GM18861 (cell line): ENCODE measurements around the gene UBE2E2.

Experiments used
- ATAC-seq: cut with Tn5 transposase; IDR thresholded peaks from one replicate; pipeline ENCODE4 v1.9.1; 2021; ENCODE audit not compliant: unreplicated experiment

The UBE2E2 gene

DNA sequence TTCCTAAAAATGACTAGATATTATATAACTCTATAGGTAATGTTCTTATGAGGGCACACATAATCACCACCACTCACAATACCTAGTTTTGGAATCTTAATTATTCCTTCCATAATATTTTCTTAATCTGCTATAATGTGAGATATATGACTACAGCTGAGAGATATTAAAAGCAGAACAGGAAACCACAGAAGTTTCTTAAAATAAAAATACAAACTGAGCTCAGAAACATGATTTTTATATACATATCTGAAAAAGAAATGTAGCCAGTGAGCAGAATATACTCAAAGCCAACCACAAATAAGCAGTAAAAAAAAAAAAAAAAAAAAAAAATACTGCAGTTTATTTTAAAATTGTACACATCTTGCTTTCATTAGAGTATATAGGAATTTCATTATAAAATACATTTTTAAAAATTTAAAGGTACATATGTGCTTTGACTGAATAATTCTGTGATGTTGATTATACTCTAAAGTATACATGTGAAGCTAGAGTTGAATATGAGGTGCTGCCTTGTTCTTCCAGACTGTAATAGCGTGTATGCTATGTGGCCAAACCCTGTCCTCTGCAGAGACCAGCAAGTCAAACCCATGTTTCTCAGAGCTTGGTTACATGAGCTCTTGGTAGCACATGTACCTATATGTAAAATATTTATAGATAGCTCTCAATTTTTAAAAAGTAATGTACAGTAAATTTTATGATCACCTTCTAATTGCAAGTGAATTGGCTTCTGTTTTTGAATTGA lies 175.0 kb downstream of the UBE2E2 start:
- peak; percentile 49 for ATAC-seq

DNA sequence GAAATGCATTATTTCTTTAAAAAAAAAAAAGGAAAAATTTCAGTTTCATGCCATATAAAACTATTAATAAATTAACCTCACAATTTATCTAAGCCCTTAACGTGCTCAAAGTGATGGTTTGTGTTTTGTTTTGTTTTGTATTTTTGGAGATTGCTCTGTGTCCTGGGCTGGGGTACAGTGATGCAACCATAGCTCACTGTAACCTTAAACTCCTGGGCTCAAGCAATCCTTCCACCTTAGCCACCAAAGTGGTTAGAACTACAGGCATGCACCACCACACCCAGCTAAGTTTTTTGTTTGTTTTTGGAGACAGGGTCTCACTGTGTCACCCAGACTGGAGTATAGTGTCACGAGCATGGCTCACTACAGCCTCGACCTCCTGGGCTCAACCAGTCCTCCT lies 180.7 kb downstream of the UBE2E2 start:
- ATAC-seq: no peak

DNA sequence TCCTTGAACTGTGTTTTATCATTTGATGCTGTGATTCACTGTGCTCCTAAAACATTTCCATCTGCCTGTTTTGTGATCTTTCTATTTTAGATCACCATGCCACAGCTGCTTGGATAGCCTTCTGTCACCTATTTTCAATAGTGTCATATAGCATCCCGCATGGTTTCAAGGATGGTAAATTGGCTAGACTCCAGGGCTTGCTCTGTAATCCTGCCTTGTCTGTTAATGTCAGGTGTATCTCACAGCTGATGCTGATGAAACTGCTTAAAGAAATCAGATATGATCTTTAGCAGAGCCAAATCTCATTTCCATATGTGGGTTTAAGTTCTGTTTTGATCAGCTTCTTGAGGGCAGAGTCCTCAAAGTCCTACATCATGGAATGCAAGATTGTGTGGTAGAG lies 182.2 kb downstream of the UBE2E2 start:
- no peak for ATAC-seq

DNA sequence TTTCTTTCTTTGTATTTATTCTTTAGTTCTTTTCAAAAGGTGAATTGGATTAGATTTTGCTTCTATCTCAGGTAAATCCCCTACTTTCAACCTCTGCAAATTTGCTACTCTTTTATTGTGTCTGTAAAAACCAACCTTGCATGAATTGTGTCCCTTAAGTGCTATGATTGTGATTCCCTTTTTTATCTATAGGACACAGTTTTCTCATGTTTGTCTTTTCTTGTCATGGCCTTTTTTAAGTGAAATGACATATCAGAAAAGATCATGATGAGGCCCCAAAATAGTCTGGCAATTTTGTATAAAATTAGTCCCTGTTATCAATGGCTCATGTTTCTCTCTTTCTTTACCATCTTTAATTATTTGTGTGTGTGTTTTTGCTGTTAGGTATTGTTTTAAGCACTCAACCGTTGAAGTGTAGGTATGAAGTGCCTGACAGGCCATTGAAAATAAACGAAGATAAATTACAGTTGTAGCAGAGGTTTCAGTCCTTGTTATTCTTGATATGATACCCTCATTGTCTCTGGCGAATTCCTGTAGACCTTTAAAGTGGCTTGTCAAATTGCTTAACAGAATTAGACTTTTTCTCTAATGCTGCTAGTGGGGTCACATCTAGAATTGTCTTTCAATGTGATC lies 184.3 kb downstream of the UBE2E2 start:
- no peak for ATAC-seq

DNA sequence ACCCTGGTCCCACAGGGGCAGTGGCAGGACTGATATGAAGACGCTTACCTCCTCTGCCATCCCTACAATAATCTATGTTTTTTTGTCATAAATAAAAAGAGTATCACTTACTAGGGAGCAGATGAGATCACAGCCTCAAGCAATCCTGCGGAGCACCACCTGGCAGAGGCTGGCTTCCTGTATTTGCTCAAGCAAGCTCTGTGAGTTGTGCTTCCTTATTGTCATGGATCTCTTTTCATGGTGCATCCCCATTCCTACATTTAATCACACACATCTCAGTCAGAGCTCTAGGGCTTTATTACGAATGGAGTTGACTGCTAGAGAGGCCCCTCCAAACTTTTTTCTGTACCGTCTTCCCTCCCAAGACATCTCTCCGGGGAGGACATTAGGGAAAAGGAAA lies 186.0 kb downstream of the UBE2E2 start:
- no peak for ATAC-seq

DNA sequence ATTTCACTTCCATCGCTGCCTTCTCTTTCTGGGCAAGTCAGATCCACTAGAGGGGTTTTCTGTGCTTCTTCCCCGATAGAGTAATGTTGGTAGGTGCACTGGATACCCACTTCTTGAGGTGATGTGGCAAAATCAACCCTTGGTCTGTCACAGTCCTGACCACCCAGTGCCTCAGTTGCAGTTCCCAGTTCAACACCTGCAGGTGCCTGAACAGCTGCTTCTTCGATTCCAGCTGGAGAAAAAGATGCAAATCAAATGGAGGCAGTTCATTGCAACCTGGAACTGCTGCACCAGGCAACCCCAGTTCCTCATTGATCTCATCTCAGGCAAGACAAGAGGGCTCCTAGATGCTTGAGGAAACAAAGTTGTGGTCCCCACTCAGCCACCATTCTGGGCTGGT lies 186.6 kb downstream of the UBE2E2 start:
- no peak for ATAC-seq

DNA sequence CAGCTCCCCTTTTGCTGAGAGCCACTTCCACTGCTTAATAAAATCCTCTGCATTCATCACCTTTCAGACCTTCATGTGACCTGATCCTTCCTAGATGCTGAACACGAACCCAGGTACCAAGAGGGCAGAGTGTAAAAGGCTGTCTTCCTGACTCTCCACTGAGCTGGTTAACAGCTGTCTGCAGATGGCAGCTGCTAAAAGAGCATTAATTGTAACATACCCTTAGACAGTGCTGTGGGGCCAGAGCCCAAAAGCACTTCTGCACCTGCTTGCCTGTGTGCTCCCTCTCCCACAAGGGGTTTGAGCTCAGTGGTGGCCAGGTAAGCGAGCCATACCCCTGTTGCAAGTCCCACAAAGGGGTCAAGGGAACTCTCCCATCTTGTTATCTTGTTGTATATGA lies 187.3 kb downstream of the UBE2E2 start:
- ATAC-seq: no peak

DNA sequence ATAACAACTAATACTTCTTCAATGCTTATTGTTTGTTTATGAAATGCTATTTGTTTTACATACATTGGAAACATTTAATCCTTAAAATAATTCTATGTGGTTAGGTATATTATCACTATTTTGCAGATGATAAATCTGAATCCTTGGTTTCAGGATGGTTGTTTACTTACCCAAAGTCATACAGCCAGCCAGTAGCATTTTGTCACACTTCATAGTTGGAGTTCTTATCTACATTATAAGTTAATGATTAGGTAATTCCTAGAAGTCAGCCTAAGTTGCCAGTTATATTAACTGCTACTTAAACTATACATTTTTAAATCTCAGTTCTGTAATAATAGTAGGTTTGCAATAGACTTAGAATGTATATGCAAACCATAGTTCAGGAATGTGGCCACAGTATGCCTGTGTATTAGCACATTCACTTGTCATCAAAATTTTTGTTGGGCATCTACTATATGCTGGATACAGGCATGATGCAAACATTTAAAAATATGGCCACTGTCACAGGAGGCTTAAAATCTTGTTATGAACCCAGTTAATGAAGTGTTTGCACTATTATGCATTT lies 187.9 kb downstream of the UBE2E2 start:
- no peak for ATAC-seq

DNA sequence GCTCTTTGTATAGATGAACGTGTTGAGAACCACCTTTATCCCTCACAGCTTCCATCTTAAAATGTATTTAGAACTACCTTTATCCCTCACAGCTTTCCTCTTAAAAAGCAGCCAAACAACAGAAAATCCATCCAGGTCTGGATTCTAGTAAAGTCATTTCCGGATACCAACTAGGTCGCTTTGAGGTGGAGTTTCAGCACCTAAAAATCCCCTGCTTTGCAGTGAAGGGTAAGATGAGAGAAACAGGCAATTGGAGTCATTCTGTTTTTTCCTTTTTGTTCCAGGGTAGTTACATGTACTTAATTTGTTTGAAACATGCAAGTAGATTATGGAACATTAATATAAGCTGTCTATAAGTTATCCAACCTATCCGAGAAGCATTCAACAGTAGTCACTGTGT lies 192.0 kb downstream of the UBE2E2 start:
- no peak for ATAC-seq

DNA sequence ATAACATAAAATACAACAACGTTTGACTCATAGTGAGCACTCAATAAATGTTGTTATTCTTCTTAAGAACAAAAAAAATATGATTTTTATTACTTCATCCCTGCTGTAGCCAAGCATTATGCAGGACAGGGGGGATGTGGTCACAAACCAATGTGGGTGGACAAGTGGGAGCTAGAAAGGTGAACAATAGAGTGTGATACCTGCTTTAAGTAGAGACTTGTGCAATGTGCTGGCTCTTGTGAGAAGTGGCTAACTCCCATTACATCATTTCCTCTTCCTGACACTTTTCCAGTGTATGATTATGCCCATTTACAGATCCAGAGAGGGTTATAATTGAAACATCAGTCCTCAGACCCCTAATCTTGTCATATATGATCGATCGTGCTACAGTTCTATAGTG lies 193.6 kb downstream of the UBE2E2 start:
- ATAC-seq: no peak

DNA sequence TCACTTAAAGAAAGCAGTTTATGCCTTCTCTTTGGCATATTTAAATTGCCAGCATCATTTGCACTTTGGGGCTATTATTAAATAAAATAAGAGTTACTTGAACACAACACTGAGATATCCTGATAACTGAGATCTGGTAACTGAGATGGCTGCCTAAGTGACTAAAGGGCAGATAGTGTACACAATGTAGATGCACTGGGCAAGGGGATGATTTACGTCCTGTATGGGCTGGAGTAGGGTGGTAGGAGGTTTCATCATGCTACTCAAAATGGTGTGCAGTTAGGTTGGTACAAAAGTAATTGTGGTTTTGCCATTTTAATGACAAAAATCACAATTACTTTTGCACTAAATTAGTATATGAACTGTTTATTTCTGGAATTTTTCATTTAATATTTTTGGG lies 196.1 kb downstream of the UBE2E2 start:
- no peak for ATAC-seq

DNA sequence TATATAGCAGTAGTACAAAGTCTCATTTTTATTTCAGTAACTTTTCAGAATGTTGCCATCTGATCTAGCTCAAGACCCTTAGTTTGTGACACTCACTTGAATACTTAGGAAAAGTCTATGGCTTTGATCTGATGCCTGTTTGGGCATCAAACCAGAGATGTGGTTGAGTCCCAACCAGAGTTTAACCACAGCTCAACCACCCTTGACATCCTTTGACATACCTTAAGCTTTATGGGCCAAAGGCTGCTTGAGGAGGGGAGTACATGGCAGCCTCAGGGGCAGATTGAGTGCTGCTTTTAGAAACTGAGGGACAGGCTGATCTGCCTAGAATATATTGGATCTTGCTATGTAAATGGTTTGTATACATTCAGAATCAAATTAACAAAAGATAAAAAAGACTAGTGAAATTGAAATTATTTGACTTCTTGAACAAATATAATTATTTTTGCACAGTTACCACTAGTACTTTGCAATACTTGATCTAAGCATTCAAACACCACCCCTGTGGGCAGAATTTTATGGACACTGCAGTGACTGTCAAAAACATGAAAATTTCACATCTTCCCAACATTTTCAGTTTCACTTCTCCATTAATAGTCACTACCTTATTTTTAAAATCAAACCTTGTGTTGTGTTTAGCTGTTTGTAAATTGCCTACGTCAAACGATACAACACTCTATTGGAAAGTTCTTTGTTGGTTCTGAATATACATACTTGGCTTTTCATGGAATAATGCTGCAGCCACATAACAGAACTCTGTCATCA lies 199.8 kb downstream of the UBE2E2 start:
- ATAC-seq: no peak

DNA sequence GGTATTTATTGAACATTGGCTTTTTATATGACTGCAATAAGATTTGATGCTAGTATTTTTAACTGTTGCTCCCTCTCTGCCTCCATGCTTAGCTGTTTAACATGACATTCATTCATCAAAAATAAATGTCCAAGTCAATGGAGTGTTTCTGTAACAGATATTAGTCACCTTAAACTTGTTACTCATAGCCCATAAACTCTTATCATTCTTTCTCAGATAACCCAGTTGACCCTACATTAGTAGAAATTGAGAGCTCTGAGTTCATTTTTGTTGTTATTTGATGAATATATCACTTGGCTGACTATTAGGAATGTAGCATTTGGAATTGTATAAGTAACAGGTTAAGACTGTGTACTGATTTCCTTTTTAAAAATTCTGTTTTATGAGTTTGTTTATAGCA lies 201.1 kb downstream of the UBE2E2 start:
- ATAC-seq: no peak

DNA sequence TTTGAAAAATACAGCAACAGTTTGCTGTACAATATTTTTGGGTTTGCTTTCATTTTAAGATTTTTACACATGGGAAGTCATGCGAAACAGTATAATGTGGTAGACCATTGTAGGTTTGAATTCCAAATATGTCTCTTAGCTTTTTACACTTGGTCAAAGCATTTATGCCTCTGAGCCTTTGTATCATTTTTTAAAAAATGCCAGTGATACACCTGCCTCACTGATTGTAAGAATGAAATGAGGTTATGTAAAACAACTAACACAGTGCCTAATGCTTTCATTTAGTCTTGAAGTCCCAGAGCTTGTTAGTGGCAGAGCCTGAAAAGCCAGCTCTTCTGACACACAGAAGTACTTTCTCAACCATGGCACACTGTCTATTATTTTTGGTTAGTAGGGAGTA lies 202.0 kb downstream of the UBE2E2 start:
- ATAC-seq: peak; percentile 65

DNA sequence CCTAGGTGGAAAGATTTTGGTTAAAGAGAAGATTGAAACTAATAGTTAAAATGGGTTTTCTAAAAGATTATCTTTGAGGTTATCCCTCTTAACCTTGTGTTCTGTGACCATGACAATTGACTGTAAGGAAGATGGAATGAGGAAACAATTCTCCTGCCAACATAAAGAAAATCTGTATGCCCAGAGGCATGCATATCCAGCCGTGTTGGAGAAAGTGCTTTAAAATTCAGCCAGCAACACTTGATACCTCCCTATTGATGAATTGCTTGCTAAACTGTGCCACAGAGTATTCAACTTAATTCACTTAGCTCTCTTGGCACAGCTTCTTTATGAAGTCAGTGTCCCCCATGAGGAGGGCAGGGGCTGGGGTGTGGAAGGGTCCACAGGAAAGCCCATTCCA lies 203.5 kb downstream of the UBE2E2 start:
- no peak for ATAC-seq

DNA sequence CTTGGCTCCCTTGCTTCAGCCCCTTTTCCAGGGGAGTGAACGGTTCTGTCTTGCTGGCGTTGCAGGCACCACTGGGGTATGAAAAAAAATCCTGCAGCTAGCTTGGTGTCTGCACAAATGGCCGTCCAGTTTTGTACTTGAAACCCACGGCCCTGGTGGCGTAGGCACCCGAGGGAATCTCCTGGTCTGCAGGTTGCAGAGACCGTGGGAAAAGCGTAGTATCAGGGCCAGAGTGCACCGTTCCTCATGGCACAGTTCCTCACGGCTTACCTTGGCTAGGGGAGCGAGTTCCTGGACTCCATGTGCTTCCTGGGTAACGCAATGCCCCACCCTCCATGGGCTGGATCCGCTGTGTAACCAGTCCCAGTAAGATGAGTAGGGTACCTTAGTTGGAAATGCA lies 214.9 kb downstream of the UBE2E2 start:
- ATAC-seq: no peak

DNA sequence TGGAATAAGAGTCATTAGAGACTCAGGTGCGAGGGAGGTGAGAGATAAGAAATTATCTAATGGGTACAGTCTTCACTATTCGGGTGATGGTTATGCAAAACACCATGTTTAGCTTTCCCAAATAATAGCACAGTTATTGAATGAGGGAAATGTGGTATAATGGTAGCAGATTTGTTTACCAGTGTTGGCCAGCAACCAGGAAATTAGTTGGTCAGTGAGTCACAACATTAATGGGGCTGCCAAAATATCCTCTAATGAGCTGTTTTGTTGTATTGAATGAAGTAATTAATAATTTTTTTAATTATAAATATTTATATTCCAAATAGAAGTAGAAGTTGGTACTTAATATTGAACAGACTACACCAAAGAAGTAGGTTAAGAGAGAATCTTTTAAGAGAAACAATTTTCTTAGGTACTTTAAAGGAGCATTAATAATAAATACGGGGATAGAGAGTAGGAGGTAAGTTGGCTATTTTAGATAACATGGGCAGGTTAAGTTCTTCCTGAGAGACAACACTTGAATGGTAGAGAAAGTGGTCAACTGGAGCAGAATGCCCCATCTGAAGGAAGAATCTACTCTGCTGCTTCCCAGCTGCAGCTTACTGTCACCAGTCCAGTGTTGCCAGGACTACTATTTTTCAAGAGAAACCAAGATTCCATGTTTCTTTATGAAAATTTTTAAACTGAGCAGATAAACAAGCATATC lies 218.8 kb downstream of the UBE2E2 start:
- peak; percentile 28 for ATAC-seq

DNA sequence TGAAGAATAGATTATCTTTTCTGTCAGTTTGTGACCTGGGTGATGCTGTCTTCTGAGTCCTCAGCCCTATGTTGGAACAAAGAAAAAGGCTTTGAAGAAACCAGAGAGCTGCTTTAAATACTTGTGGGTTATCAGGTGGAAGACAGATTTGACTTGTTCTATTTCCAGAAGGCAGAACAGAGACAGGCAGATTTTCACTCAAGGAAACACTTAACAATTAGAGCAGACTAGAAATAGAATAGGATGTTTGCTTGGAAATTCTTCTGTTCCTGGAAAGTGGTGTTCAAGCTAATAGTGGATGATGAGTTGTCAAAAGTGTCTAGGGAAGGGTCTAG lies 219.4 kb downstream of the UBE2E2 start:
- ATAC-seq: peak; percentile 66

DNA sequence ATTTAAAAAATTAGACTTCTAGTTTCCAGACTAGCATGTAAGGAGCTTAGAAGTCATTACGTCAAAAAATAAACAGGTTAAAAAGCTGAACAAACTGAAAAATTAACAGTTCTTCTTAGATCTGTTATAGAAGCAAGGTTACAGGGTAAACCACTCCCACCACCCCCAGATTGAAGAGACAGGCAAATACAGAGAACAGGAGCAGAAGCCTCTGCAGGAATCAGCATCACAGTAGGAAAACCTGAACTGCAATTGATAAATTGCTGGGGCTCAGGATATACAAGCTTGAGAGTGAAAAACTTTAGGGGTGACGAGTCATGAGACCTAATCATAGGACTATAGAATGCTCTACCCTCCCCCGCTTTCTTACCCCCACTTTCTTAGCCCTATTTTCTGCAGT lies 222.3 kb downstream of the UBE2E2 start:
- ATAC-seq: no peak

DNA sequence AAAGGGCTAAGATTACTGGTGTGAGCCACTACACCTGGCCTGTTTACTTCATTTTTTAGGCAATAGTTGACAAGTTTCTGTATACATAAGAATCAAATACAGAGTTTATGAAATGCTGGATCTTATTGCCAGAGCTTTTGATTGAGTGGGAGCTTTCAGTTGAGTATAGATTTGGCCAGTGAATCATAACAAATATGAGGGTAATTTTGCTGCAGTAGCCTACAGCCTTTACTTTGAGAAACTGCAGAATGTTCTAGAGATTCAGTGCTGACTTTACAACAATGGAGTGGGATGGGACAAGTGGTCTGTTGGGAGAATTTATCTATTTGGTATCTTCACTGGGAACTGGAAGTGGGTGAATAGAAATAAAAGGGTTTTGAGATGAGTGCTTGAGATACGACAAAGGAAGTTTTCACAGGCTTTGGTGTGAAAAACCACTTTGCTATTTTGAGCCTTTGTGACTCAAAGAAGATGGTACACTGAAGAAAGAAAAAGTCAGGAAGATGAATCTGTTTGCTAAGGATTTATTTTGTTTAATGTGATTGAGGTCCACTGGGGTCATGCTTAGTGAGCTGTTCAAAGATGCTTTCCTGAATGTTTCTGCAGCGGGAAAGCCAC lies 227.8 kb downstream of the UBE2E2 start:
- no peak for ATAC-seq

DNA sequence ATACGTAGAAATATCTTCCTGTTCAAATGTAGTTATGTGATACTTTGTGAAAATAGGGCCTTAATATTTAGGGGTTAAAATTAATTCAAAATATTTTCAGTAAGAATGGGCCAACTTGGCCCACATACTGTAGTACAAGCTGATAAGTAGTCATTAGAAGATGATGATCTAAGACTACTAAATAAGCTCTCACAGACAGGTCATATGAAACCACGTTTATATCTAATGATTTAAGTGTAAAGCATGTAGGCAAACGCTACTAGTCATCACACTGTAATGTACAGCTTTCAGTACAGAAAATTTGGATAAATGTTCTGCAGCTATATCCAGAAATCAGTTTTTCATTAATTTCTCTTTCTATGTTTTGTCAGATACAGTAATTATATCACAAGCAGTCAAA lies 228.6 kb downstream of the UBE2E2 start:
- no peak for ATAC-seq
